Hematopoietic multipotent progenitor cell treated with erythropoietin and hydrocortisone succinate and interleukin-3 and kit ligand, for 4 days (in vitro differentiated cells): ENCODE measurements around the gene ADAMTS17.

ENCODE experiments used
- DNase-seq: peaks from one replicate; pipeline ENCODE4 v3.0.0-alpha.2; 2015

The ADAMTS17 gene

GRCh38 chr15:100192097-100193080 lies 149.4 kb downstream of the ADAMTS17 start:
- no peak for DNase-seq

GRCh38 chr15:100191161-100191560 lies 150.6 kb downstream of the ADAMTS17 start:
- no peak for DNase-seq

GRCh38 chr15:100190675-100191074 lies 151.1 kb downstream of the ADAMTS17 start:
- no peak for DNase-seq

DNA sequence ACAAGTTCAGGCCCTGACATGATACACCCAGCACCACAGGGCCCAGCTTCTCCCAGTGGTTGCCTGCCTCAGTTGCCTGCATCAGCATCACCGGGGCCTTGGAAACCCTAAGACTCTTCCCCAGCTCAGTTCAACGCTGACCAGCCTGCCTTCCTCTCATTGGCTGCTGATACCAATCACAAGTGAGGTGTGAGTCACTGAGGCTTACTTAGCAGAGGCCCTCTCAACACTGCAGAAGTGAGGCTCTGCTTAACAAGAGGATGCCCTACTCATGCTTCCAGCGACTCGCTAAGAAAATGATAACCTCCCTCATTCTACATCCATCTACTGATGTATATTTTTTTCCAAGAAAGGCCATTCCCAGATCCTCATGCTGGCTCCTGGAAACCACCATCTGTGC lies 151.9 kb downstream of the ADAMTS17 start:
- DNase-seq, result no peak

- DNase-seq, result no peak
Observed at GRCh38 chr15:100189319-100189718, 152.5 kb downstream of the ADAMTS17 start.

GRCh38 chr15:100187677-100188076 lies 154.1 kb downstream of the ADAMTS17 start:
- DNase-seq, result no peak

GRCh38 chr15:100186960-100187359 lies 154.8 kb downstream of the ADAMTS17 start:
- DNase-seq, result no peak

DNA sequence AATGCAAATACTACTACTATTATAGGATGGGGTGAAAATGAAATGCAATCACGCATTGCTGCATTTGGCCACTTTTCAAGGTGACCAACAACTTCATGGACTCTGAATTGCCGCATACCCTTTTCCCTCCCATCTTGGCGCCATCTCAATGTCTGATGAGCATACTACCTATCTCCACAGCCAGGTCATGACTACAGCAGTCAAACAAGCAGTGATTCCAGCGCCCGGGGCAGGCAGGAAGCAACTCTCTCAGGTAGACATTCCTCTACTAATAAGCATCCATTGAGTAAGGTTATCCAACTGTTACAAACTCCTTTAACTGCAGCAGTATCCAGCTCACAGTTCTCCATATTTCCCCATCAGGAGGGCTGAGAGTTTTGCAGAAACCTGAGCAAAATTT lies 155.4 kb downstream of the ADAMTS17 start:
- DNase-seq, result no peak

- DNase-seq, result no peak
Observed at GRCh38 chr15:100183921-100184495, 157.8 kb downstream of the ADAMTS17 start.

DNA sequence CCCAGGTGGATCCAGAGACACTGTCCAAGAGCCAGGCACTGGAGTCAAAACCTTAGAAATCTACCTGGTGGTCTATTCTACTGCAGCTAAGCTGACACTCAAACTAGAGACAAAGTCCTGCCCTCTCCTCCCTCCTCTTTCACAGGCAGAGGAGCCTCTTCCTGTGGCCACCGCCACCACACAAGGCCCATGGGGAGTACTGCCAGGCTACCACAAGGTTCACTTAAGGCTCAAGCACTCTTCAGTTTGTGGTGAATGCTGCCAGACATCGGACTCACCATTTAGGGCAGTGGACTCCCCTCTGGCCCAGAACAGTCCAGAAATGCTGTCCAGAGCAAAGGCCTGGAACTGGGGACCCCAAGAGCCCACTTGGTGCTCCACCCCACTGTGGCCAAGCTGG lies 160.9 kb downstream of the ADAMTS17 start:
- DNase-seq, result no peak

GRCh38 chr15:100175406-100176114 lies 166.2 kb downstream of the ADAMTS17 start:
- DNase-seq, result no peak

GRCh38 chr15:100174904-100175275 lies 166.9 kb downstream of the ADAMTS17 start:
- no peak for DNase-seq

- no peak for DNase-seq
Observed at GRCh38 chr15:100174159-100174903, 167.4 kb downstream of the ADAMTS17 start.

GRCh38 chr15:100172356-100173024 lies 169.3 kb downstream of the ADAMTS17 start:
- DNase-seq, result no peak

DNA sequence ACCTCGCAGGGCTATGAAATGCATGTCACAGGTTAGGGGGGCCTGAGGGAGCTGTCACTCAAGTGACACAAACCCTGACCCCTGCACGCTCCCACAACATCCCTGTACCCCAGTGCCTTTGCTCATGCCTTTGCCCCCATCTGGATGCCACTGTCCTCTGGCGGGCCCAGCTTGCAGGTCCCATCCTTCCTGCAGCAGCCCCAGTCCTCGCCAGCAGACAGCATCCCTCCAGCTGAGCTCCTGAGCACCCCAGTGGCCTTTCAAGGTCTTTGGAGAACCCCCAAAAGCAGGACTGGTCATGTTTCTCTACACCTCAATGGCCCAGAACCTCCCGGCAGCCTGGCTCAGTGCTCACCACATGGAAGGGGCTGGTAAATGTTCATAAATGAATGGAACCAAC lies 170.4 kb downstream of the ADAMTS17 start:
- no peak for DNase-seq

GRCh38 chr15:100170291-100171210 lies 171.2 kb downstream of the ADAMTS17 start:
- no peak for DNase-seq

DNA sequence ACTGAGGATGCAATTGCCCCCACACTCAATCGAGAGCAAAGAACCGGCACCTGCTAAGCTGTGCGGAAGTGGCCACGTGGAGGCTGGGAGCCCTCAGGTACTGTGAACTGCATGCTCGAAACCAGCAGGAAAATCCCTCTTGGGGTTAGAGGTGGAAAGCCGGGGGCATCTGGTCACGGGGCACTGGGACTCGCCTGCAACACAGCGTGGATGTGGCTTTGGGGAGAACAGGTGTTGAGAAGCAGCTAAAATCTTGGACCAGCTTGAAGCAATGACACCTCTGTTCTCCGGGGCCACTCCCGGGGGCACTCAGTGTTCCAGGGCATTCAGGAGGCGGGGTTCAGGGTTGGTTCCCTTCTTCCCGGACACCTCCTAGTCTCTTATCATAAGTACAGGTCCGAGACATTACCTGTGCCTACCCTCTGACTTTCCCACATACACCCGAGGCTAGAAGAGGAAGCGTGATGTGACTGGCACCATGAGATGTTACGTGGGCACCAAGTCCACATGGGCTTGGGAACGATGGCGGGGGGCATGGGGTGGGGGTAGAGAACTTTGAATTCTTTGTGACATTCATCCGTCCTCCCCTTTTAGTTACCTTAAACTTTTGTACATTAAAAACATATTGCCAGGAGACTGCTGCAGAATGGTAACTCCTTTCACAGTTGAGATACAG lies 172.0 kb downstream of the ADAMTS17 start:
- no peak for DNase-seq

DNA sequence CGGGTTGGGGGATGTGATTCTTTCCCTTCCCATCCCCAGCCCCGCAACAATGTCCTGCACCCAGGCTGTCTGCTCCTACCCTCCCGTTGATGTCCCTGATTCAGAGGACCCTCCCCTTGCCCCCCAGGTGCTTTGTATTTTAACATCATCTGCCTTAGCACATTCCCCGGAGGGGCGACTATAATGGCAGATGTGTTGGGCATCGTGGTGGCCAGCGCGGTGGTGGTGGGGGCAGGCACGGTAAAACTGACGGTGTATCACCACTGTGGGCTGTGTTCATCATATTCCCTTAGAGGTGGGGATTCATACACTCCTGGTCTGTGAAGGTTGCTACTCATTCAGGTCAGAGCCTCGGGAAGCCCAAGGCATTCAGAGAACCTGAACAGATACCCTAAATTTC lies 173.0 kb downstream of the ADAMTS17 start:
- no peak for DNase-seq

GRCh38 chr15:100167884-100168375 lies 173.8 kb downstream of the ADAMTS17 start:
- DNase-seq, result no peak

- no peak for DNase-seq
Observed at GRCh38 chr15:100166313-100166712, 175.5 kb downstream of the ADAMTS17 start.
